Lower lobe of right lung (tissue), 2 donors: Measurements from ENCODE around the gene DCLK1. TPM values are rescaled to one million over a fixed set of nuclear protein-coding genes. Genes with fewer than 3 reads are reported as not detected.
A peak's percentile ranks its signal among the peaks of the same experiment; 100 is the strongest.

Source experiments
- ATAC-seq, 2 donors: fragments of 200-7000 bp; cut with Tn5 transposase; one replicate each; pipeline ENCODE4 v1.9.1; 2020 to 2022; ENCODE audit warnings: mild to moderate bottlenecking in 2 of 2, moderate library complexity in 2 of 2
- DNase-seq: peaks from one replicate; pipeline ENCODE4 v3.0.0-alpha.2; 2020
- H3K27ac ChIP-seq: fragments of 200-600 bp; one replicate; pipeline ENCODE4 v1.8.0; 2022
- H3K27me3 ChIP-seq: fragments of 200-600 bp; one replicate; pipeline ENCODE4 v1.8.0; 2022; ENCODE audit warnings: low read depth
- H3K36me3 ChIP-seq: fragments of 200-600 bp; one replicate; pipeline ENCODE4 v1.8.0; 2022; ENCODE audit warnings: mild to moderate bottlenecking
- H3K4me1 ChIP-seq: fragments of 200-600 bp; one replicate; pipeline ENCODE4 v1.8.0; 2022
- H3K4me3 ChIP-seq: fragments of 200-600 bp; one replicate; pipeline ENCODE4 v1.8.0; 2022; ENCODE audit warnings: mild to moderate bottlenecking
- H3K9me3 ChIP-seq: fragments of 200-600 bp; one replicate; pipeline ENCODE4 v1.8.0; 2022
- CTCF ChIP-seq: fragments of 200-600 bp; IDR thresholded peaks from one replicate; pipeline ENCODE4 v1.8.0; 2022; ENCODE audit warnings: antibody characterized with exemption, mild to moderate bottlenecking
- intact Hi-C: fragments of 100-400 bp; cut with DNase I; formaldehyde crosslinking; loops from one replicate; pipeline ENCODE4 v1.11.0; 2022
- total RNA-seq: library from RNA; stranded (reverse); fragmentation: NEBNext Ultra II Directional; extraction: Animal tissue kit (Norgen Biotek cat#: 25700); gene quantifications from one replicate; pipeline ENCODE4 v1.2.1, GENCODE V29; 2021
- donor health status: DM: no; HTN: yes; CAD: no; lungs with severe emphysema.

The DCLK1 gene
- total RNA-seq, 1 donor from 2014 or later, result 10.4 TPM

- intact Hi-C loops, result no loop called here
- DNase-seq, result no peak
- no peak overlapping the region for H3K4me3 ChIP-seq
- no peaks in the 10 kb centered on the region for H3K36me3 ChIP-seq
- no peak overlapping the region for H3K27ac ChIP-seq
- no peaks in the 10 kb centered on the region for H3K27me3 ChIP-seq
- no peaks in the 10 kb centered on the region for H3K9me3 ChIP-seq
- TF ChIP-seq CTCF, result no peak
- H3K4me1 ChIP-seq, result no peaks in the 10 kb centered on the region
- ATAC-seq, result no peak
Measured at GRCh38 chr13:35906636-35907035, 224.5 kb downstream of the DCLK1 start.

- no peaks in the 10 kb centered on the region for H3K36me3 ChIP-seq
- no peak overlapping the region for H3K27ac ChIP-seq
- H3K4me1 ChIP-seq, result no peaks in the 10 kb centered on the region
- no peak for TF ChIP-seq CTCF
- no peak for DNase-seq
- ATAC-seq, result no peak
- intact Hi-C loops, result no loop called here
- no peaks in the 10 kb centered on the region for H3K9me3 ChIP-seq
- H3K27me3 ChIP-seq, result no peaks in the 10 kb centered on the region
- no peak overlapping the region for H3K4me3 ChIP-seq
Measured at GRCh38 chr13:35903075-35903474, 228.1 kb downstream of the DCLK1 start.

- Histone ChIP-seq H3K4me3 (no peak overlapping the region), H3K9me3 (no peaks in the 10 kb centered on the region), H3K36me3 (no peaks in the 10 kb centered on the region), H3K27ac (no peak overlapping the region), H3K4me1 (no peaks in the 10 kb centered on the region), H3K27me3 (no peaks in the 10 kb centered on the region)
- intact Hi-C loops, result no loop called here
- TF ChIP-seq CTCF, result no peak
- DNase-seq, result no peak
- peak in 1 of 2 donors; percentile 68 for ATAC-seq
Measured at GRCh38 chr13:35898041-35898440, 233.1 kb downstream of the DCLK1 start.

GRCh38 chr13:35894636-35895035 is 236.5 kb downstream of the DCLK1 start:
- H3K4me3 ChIP-seq, result no peak overlapping the region
- no peak for ATAC-seq
- intact Hi-C loops, result no loop called here
- no peak for DNase-seq
- TF ChIP-seq CTCF, result no peak
- H3K4me1 ChIP-seq, result no peaks in the 10 kb centered on the region
- no peaks in the 10 kb centered on the region for H3K36me3 ChIP-seq
- no peaks in the 10 kb centered on the region for H3K27me3 ChIP-seq
- no peaks in the 10 kb centered on the region for H3K9me3 ChIP-seq
- H3K27ac ChIP-seq, result no peak overlapping the region

GRCh38 chr13:35892837-35893814 is 238.1 kb downstream of the DCLK1 start:
- ATAC-seq, result no peak

More at GRCh38 chr13:35892837-35893814, 238.1 kb downstream of the DCLK1 start:
- Histone ChIP-seq H3K27ac (no peak overlapping the region), H3K27me3 (no peaks in the 10 kb centered on the region), H3K36me3 (no peaks in the 10 kb centered on the region), H3K9me3 (no peaks in the 10 kb centered on the region), H3K4me3 (no peak overlapping the region), H3K4me1 (no peaks in the 10 kb centered on the region)
- no peak for DNase-seq
- TF ChIP-seq CTCF, result no peak
- intact Hi-C loops, result no loop called here
